K562 (cell line): ENCODE data around the gene CCNL1. TPM values are rescaled to one million over a fixed set of nuclear protein-coding genes. Genes with fewer than 3 reads are reported as not detected.

Source experiments
- ATF7 ChIP-seq: fragments of 450-650 bp; IDR thresholded peaks from 2 replicates; pipeline ENCODE4 v1.7.1; 2014; ENCODE audit warnings: mild to moderate bottlenecking, moderate library complexity
- BCOR ChIP-seq: fragments of 450-650 bp; IDR thresholded peaks from 2 replicates; pipeline ENCODE4 v1.6.1; 2016
- DMBX1 ChIP-seq: fragments of 250-450 bp; sonication (Bioruptor Pico); IDR thresholded peaks from 2 replicates; pipeline ENCODE4 v1.8.0; 2022; ENCODE audit warnings: inconsistent platforms, mild to moderate bottlenecking, moderate library complexity, borderline replicate concordance
- HMGN3 ChIP-seq: IDR thresholded peaks from 2 replicates; pipeline ENCODE4 v1.6.1; 2011; ENCODE audit warnings: borderline replicate concordance, low read depth, mild to moderate bottlenecking, mixed read lengths, low read length; ENCODE audit not compliant: insufficient read length; ENCODE audit errors: extremely low read depth
- KLF16 ChIP-seq: IDR thresholded peaks from 2 replicates; pipeline ENCODE4 v1.6.1; 2016; ENCODE audit warnings: antibody characterized with exemption
- MAZ ChIP-seq, 2 experiments: fragments of 450-650 bp in 1 of 2; sonication (generic) in 1 of 2; formaldehyde crosslinking; IDR thresholded peaks in 1 of 2; conservative IDR thresholded peaks in 1 of 2; 2 replicates each; pipeline versions ENCODE4 v1.4.0 to v1.5.0; 2020; ENCODE audit warnings: mild to moderate bottlenecking in 1 of 2, missing genetic modification reagents in 1 of 2
- RBBP5 ChIP-seq: fragments of 200-600 bp; sonication (generic); IDR thresholded peaks from 2 replicates; pipeline ENCODE4 v1.6.1; 2012; ENCODE audit warnings: borderline replicate concordance, mild to moderate bottlenecking, low read length, control low read depth, inconsistent platforms; ENCODE audit not compliant: insufficient read depth, poor library complexity, severe bottlenecking
- RNF2 ChIP-seq: sonication (generic); IDR thresholded peaks from 2 replicates; pipeline ENCODE4 v1.6.1; 2016
- SMARCE1 ChIP-seq: fragments of 450-650 bp; IDR thresholded peaks from 2 replicates; pipeline ENCODE4 v1.7.1; 2016; ENCODE audit warnings: mild to moderate bottlenecking
- TBL1XR1 ChIP-seq, 2 experiments: IDR thresholded peaks; 2 replicates each; pipeline ENCODE4 v1.6.1; 2012; ENCODE audit warnings: improper control_type of control experiment in 2 of 2, low read length in 2 of 2, mild to moderate bottlenecking in 1 of 2
- ZNF589 ChIP-seq: fragments of 200-800 bp; sonication (Bioruptor generic); IDR thresholded peaks from 2 replicates; pipeline ENCODE4 v1.6.1; 2016; ENCODE audit warnings: low read depth, missing genetic modification characterization, missing compliant biosample characterization
- ZNF644 ChIP-seq: fragments of 200-800 bp; sonication (Bioruptor generic); IDR thresholded peaks from 2 replicates; pipeline ENCODE4 v1.6.1; 2016; ENCODE audit warnings: low read depth, missing genetic modification characterization, missing compliant biosample characterization
- polyA plus RNA-seq, 8 experiments: library from polyadenylated mRNA; depleted of rRNA in 4 of 8; stranded (reverse) in 5 of 8; unstranded in 3 of 8; fragments of >200 nt; fragmentation: Nextera tagmentation in 2 of 8; fragmentation: Illumina TruSeq in 1 of 8; extraction: Ambion mirVana in 2 of 8; extraction: Trizol in 1 of 8; gene quantifications; 2 replicates each; pipeline versions ENCODE4 v1.2.1 to v1.2.3, GENCODE V29; 2011 to 2014; ENCODE audit warnings: inconsistent platforms in 1 of 8, missing spikeins in 1 of 8
- total RNA-seq, 7 experiments: library from RNA; depleted of rRNA in 6 of 7; stranded (reverse); fragments of >200 nt in 6 of 7; fragmentation: Illumina TruSeq in 2 of 7; extraction: Trizol in 2 of 7; gene quantifications; 2 replicates each; pipeline versions ENCODE4 v1.2.1 to v1.2.3, GENCODE V29; 2011 to 2021; ENCODE audit warnings: low replicate concordance in 1 of 7
- TF ChIP-seq, protein P1 (sequence below), 3 experiments: fragments of 200-800 bp in 1 of 3; fragments of 250-450 bp in 1 of 3; fragments of 450-650 bp in 1 of 3; sonication (Bioruptor Pico) in 1 of 3; sonication (Bioruptor generic) in 1 of 3; formaldehyde crosslinking in 1 of 3; IDR thresholded peaks; 2 replicates each; pipeline versions ENCODE4 v1.6.1 to v1.8.0; 2016 to 2022; ENCODE audit warnings: mild to moderate bottlenecking in 2 of 3, missing genetic modification characterization in 2 of 3, missing compliant biosample characterization in 1 of 3, moderate library complexity in 1 of 3
- TF ChIP-seq, protein P2 (sequence below): sonication (generic); formaldehyde crosslinking; IDR thresholded peaks from 2 replicates; pipeline ENCODE4 v1.8.0; 2022; ENCODE audit warnings: missing genetic modification reagents, mild to moderate bottlenecking, moderate library complexity, borderline replicate concordance
- TF ChIP-seq, protein P3 (sequence below), 2 experiments: fragments of 450-650 bp; conservative IDR thresholded peaks; 2 replicates each; pipeline ENCODE4 v1.6.1; 2017; ENCODE audit warnings: mild to moderate bottlenecking in 2 of 2, moderate library complexity in 2 of 2
- TF ChIP-seq, protein P4 (sequence below): fragments of 250-450 bp; sonication (Bioruptor Pico); IDR thresholded peaks from 2 replicates; pipeline ENCODE4 v1.5.0; 2020; ENCODE audit warnings: mild to moderate bottlenecking

The CCNL1 gene
- total and polyA plus RNA-seq, 9 of the 15 experiments (the other 6 are each of a cell fraction or from before 2014, with no cell fraction given): 16.1 to 186 (median 132) TPM

DNA sequence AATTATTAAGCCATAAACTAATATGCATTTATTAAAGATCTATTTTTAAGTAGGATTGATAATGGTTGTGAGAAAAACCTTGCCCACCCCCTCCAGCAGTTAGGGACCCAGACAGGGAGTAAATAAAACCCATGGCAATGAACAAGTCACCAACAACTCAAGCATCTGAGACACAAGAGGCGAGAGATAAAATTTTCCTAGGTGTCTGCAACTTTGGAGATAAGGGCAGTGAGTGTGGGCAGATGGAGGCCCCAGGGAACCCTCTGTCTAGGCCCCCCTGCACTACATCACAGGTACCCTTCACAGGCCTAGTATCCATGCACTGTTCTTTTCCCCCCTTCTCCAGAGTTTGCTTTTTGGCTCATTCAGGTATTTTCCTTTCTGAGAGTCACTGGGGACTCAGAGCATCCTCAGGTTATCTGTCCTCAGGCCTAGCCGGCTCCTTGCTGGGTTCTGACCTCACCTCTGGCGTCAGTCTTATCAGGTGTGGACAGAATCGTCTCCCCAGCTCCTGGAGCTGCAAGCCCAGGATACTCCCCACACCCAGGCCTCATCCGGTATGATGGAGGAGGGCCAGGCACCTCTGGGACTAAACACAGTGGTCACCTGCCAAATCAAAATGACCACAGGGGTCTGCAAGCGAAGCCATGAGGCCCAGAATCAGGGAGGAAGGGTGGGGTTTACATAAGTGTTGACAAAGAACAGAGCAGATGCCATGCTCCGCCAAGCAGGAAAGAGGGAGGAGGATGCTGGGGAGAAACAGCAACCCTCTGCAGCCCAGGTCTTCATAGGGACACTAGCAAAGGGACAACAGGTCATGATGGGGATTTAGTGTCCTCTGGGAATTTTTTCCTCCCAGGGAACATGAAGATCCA lies 50.4 kb downstream of the CCNL1 start (continued):
- TF ChIP-seq MAZ (CRISPR knock-in tag; conservative IDR thresholded peaks at IDR 0.05 in 1 of 2, IDR thresholded peaks at IDR 0.05 in 1 of 2) (peak in 1 of 2 experiments; percentile 76; a peak in 2 of 4 replicates), SMARCE1 (peak; percentile 92), BCOR (peak; percentile 52; the same call in 1 of the 2 replicates), RNF2 (peak; percentile 89), ATF7 (peak; percentile 94), TBL1XR1 (IDR thresholded peaks at IDR 0.05; ENCODE audit: low read length in 2 of 2) (peak; percentile 83 to 86; a peak in 3 of 4 replicates), ZNF644 (tag) (peak; percentile 76), RBBP5 (peak; percentile 62), KLF16 (peak; percentile 90), HMGN3 (peak; percentile 65), ZNF589 (peak; percentile 58; the same call in 1 of the 2 replicates), DMBX1 (CRISPR knock-in tag) (peak; percentile 76; the same call in 1 of the 2 replicates)
- TF ChIP-seq, protein P1, sequence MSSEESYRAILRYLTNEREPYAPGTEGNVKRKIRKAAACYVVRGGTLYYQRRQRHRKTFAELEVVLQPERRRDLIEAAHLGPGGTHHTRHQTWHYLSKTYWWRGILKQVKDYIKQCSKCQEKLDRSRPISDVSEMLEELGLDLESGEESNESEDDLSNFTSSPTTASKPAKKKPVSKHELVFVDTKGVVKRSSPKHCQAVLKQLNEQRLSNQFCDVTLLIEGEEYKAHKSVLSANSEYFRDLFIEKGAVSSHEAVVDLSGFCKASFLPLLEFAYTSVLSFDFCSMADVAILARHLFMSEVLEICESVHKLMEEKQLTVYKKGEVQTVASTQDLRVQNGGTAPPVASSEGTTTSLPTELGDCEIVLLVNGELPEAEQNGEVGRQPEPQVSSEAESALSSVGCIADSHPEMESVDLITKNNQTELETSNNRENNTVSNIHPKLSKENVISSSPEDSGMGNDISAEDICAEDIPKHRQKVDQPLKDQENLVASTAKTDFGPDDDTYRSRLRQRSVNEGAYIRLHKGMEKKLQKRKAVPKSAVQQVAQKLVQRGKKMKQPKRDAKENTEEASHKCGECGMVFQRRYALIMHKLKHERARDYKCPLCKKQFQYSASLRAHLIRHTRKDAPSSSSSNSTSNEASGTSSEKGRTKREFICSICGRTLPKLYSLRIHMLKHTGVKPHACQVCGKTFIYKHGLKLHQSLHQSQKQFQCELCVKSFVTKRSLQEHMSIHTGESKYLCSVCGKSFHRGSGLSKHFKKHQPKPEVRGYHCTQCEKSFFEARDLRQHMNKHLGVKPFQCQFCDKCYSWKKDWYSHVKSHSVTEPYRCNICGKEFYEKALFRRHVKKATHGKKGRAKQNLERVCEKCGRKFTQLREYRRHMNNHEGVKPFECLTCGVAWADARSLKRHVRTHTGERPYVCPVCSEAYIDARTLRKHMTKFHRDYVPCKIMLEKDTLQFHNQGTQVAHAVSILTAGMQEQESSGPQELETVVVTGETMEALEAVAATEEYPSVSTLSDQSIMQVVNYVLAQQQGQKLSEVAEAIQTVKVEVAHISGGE (CRISPR knock-in tag; IDR thresholded peaks at IDR 0.05): peak in 1 of 3 experiments; percentile 31; a peak in 1 of 6 replicates
- TF ChIP-seq, protein P2, sequence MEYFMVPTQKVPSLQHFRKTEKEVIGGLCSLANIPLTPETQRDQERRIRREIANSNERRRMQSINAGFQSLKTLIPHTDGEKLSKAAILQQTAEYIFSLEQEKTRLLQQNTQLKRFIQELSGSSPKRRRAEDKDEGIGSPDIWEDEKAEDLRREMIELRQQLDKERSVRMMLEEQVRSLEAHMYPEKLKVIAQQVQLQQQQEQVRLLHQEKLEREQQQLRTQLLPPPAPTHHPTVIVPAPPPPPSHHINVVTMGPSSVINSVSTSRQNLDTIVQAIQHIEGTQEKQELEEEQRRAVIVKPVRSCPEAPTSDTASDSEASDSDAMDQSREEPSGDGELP (CRISPR knock-in tag): peak; percentile 58; the same call in 1 of the 2 replicates
- TF ChIP-seq, protein P3, sequence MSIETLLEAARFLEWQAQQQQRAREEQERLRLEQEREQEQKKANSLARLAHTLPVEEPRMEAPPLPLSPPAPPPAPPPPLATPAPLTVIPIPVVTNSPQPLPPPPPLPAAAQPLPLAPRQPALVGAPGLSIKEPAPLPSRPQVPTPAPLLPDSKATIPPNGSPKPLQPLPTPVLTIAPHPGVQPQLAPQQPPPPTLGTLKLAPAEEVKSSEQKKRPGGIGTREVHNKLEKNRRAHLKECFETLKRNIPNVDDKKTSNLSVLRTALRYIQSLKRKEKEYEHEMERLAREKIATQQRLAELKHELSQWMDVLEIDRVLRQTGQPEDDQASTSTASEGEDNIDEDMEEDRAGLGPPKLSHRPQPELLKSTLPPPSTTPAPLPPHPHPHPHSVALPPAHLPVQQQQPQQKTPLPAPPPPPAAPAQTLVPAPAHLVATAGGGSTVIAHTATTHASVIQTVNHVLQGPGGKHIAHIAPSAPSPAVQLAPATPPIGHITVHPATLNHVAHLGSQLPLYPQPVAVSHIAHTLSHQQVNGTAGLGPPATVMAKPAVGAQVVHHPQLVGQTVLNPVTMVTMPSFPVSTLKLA (conservative IDR thresholded peaks at IDR 0.05): 0 out of 4 replicates have a peak, but pooled peaks of 1 of the 2 experiments have one; percentile 21
- TF ChIP-seq, protein P4, sequence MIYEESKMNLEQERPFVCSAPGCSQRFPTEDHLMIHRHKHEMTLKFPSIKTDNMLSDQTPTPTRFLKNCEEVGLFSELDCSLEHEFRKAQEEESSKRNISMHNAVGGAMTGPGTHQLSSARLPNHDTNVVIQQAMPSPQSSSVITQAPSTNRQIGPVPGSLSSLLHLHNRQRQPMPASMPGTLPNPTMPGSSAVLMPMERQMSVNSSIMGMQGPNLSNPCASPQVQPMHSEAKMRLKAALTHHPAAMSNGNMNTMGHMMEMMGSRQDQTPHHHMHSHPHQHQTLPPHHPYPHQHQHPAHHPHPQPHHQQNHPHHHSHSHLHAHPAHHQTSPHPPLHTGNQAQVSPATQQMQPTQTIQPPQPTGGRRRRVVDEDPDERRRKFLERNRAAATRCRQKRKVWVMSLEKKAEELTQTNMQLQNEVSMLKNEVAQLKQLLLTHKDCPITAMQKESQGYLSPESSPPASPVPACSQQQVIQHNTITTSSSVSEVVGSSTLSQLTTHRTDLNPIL: no peak
